Loucy (cell line): Measurements from ENCODE around the gene MAP2K1.

Source experiments
- EZH2phosphoT487 ChIP-seq: fragments of 200-600 bp; IDR thresholded peaks from 2 replicates; pipeline ENCODE4 v1.6.1; 2018; ENCODE audit warnings: antibody characterized with exemption, mild to moderate bottlenecking, moderate library complexity, borderline replicate concordance
- TF ChIP-seq, protein P1 (sequence below): fragments of 200-600 bp; sonication (generic); conservative IDR thresholded peaks from 2 replicates; pipeline ENCODE4 v1.5.1; 2014; ENCODE audit warnings: mild to moderate bottlenecking, antibody characterized with exemption, low read length

- TF ChIP-seq, protein P1, sequence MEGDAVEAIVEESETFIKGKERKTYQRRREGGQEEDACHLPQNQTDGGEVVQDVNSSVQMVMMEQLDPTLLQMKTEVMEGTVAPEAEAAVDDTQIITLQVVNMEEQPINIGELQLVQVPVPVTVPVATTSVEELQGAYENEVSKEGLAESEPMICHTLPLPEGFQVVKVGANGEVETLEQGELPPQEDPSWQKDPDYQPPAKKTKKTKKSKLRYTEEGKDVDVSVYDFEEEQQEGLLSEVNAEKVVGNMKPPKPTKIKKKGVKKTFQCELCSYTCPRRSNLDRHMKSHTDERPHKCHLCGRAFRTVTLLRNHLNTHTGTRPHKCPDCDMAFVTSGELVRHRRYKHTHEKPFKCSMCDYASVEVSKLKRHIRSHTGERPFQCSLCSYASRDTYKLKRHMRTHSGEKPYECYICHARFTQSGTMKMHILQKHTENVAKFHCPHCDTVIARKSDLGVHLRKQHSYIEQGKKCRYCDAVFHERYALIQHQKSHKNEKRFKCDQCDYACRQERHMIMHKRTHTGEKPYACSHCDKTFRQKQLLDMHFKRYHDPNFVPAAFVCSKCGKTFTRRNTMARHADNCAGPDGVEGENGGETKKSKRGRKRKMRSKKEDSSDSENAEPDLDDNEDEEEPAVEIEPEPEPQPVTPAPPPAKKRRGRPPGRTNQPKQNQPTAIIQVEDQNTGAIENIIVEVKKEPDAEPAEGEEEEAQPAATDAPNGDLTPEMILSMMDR: no peak
- TF ChIP-seq EZH2phosphoT487: no peak
These were observed 38.4 kb downstream of the MAP2K1 start for GRCh38 chr15:66424963-66425612.
